ENCODE data around the gene FCN1.

Gene FCN1

GRCh38 chr9:134887219-134887618 lies 30.5 kb downstream of the FCN1 start:
- no peak for TF ChIP-seq CTCF (IDR thresholded peaks at IDR 0.05; ENCODE audit: borderline replicate concordance, insufficient read depth, low read depth, low read length)
- no peak overlapping the region for H3K4me3 ChIP-seq (ENCODE audit: low read depth, low read length)

GRCh38 chr9:134886413-134886913 lies 31.2 kb downstream of the FCN1 start:
- no peak for TF ChIP-seq CTCF (IDR thresholded peaks at IDR 0.05; ENCODE audit: borderline replicate concordance, insufficient read depth, low read depth, low read length)
- no peak overlapping the region for H3K4me3 ChIP-seq (ENCODE audit: low read depth, low read length)

GRCh38 chr9:134885679-134886412 lies 31.9 kb downstream of the FCN1 start:
- TF ChIP-seq CTCF (IDR thresholded peaks at IDR 0.05; ENCODE audit: borderline replicate concordance, insufficient read depth, low read depth, low read length): no peak
- no peak overlapping the region for H3K4me3 ChIP-seq (ENCODE audit: low read depth, low read length)

- TF ChIP-seq CTCF (IDR thresholded peaks at IDR 0.05; ENCODE audit: borderline replicate concordance, insufficient read depth, low read depth, low read length): no peak
- H3K4me3 ChIP-seq (ENCODE audit: low read depth, low read length): no peak overlapping the region
Observed at GRCh38 chr9:134885001-134885678, 32.6 kb downstream of the FCN1 start.

GRCh38 chr9:134884492-134884891 lies 33.2 kb downstream of the FCN1 start:
- TF ChIP-seq CTCF (IDR thresholded peaks at IDR 0.05; ENCODE audit: borderline replicate concordance, insufficient read depth, low read depth, low read length): no peak
- no peak overlapping the region for H3K4me3 ChIP-seq (ENCODE audit: low read depth, low read length)

- no peak for TF ChIP-seq CTCF (IDR thresholded peaks at IDR 0.05; ENCODE audit: borderline replicate concordance, insufficient read depth, low read depth, low read length)
Observed at GRCh38 chr9:134883040-134883782, 34.5 kb downstream of the FCN1 start.

More at GRCh38 chr9:134883040-134883782, 34.5 kb downstream of the FCN1 start:
- H3K4me3 ChIP-seq (ENCODE audit: low read depth, low read length): no peak overlapping the region

All from GM12875 (cell line).